ENCODE results near the gene ZNF195.
A peak's percentile ranks its signal among the peaks of the same experiment; 100 is the strongest.
"Not testable (repeated sequence)": the region's sequence is repeated elsewhere in the genome, so short reads cannot be mapped to it uniquely, and the experiment has no call there.

ZNF195 gene

GRCh38 chr11:3378426-3379423 lies at the start of gene ZNF195:
Gene ZNF195, minus strand, starts transcription at chr11:3379146. Its CDS starts 106 bp downstream, at chr11:3379040.
- Histone ChIP-seq H3K9me3 (replicated peaks; ENCODE audit: insufficient read depth, low read length) (no peaks in the 10 kb centered on the region), H3K4me1 (ENCODE audit: low read length) (0 out of 2 replicates have a peak, but pooled peaks cover 7% of the 10 kb centered on the region), H4K20me1 (ENCODE audit: insufficient read depth, low read length) (no peaks in the 10 kb centered on the region), H3K27me3 (replicated peaks; ENCODE audit: insufficient read depth, low read length) (no peaks in the 10 kb centered on the region), H3K27ac (ENCODE audit: low read length) (peak within 1 kb of the TSS; percentile 43; the same call in 1 of the 2 replicates), H3K9me2 (replicated peaks; ENCODE audit: insufficient read depth, low read length) (no peaks in the 10 kb centered on the region), H3K36me3 (replicated peaks; ENCODE audit: insufficient read depth, low read length) (0 out of 2 replicates have a peak, but pooled peaks cover 13% of the 10 kb centered on the region), H3K4me2 (ENCODE audit: low read depth, low read length) (peak within 1 kb of the TSS; percentile 72), H3K79me2 (ENCODE audit: low read length) (peaks cover 52% of the 10 kb centered on the region), H2AFZ (ENCODE audit: low read length) (peak within 1 kb of the TSS; percentile 76), H3K4me3 (ENCODE audit: low read length) (peak within 1 kb of the TSS; percentile 77), H3K9ac (ENCODE audit: low read length) (peak within 1 kb of the TSS; percentile 90), H3F3A (ENCODE audit: insufficient read depth, low read length) (no peaks in the 10 kb centered on the region)
- DNase-seq: peak; percentile 98
- TF ChIP-seq EZH2phosphoT487 (IDR thresholded peaks at IDR 0.05; ENCODE audit: low read length) (no peak), CTCF (IDR thresholded peaks at IDR 0.05; ENCODE audit: low read length) (no peak), EZH2 (optimal IDR thresholded peaks at IDR 0.05; ENCODE audit: low read depth, low read length) (no peak)

GRCh38 chr11:3428076-3428475 lies 49.1 kb upstream of the ZNF195 start:
- H3K36me3 ChIP-seq (replicated peaks; ENCODE audit: insufficient read depth, low read length); H3K4me2 ChIP-seq (ENCODE audit: low read depth, low read length); H4K20me1 ChIP-seq (ENCODE audit: insufficient read depth, low read length); H3K4me1 ChIP-seq (ENCODE audit: low read length); H2AFZ ChIP-seq (ENCODE audit: low read length); DNase-seq; H3K4me3 ChIP-seq (ENCODE audit: low read length); H3K27me3 ChIP-seq (replicated peaks; ENCODE audit: insufficient read depth, low read length); H3K9me3 ChIP-seq (replicated peaks; ENCODE audit: insufficient read depth, low read length); H3K9me2 ChIP-seq (replicated peaks; ENCODE audit: insufficient read depth, low read length); H3K9ac ChIP-seq (ENCODE audit: low read length); H3K27ac ChIP-seq (ENCODE audit: low read length); H3F3A ChIP-seq (ENCODE audit: insufficient read depth, low read length); H3K79me2 ChIP-seq (ENCODE audit: low read length): not testable (repeated sequence)

GRCh38 chr11:3426541-3426940 lies 47.6 kb upstream of the ZNF195 start:
- H2AFZ ChIP-seq (ENCODE audit: low read length); H3K27ac ChIP-seq (ENCODE audit: low read length); H3K4me3 ChIP-seq (ENCODE audit: low read length); H3K9me3 ChIP-seq (replicated peaks; ENCODE audit: insufficient read depth, low read length); H3K9ac ChIP-seq (ENCODE audit: low read length); H3K9me2 ChIP-seq (replicated peaks; ENCODE audit: insufficient read depth, low read length); H4K20me1 ChIP-seq (ENCODE audit: insufficient read depth, low read length); H3K36me3 ChIP-seq (replicated peaks; ENCODE audit: insufficient read depth, low read length); H3K79me2 ChIP-seq (ENCODE audit: low read length); H3K27me3 ChIP-seq (replicated peaks; ENCODE audit: insufficient read depth, low read length); H3K4me1 ChIP-seq (ENCODE audit: low read length); H3K4me2 ChIP-seq (ENCODE audit: low read depth, low read length); DNase-seq; H3F3A ChIP-seq (ENCODE audit: insufficient read depth, low read length): not testable (repeated sequence)

- not testable (repeated sequence) for H3K4me3 ChIP-seq (ENCODE audit: low read length); H3K27ac ChIP-seq (ENCODE audit: low read length); H3K79me2 ChIP-seq (ENCODE audit: low read length)
These were observed 45.0 kb upstream of the ZNF195 start for GRCh38 chr11:3423928-3424327.

GRCh38 chr11:3423138-3423731 lies 44.3 kb upstream of the ZNF195 start:
- Histone ChIP-seq H3K4me2 (ENCODE audit: low read depth, low read length) (peak overlapping the region; percentile 60; the same call in 1 of the 2 replicates), H3K4me1 (ENCODE audit: low read length) (peaks cover 13% of the 10 kb centered on the region), H3K4me3 (ENCODE audit: low read length) (peak overlapping the region; percentile 54), H2AFZ (ENCODE audit: low read length) (peak overlapping the region; percentile 56; the same call in 1 of the 2 replicates)
- H3K9me3 ChIP-seq (replicated peaks; ENCODE audit: insufficient read depth, low read length); DNase-seq; H3F3A ChIP-seq (ENCODE audit: insufficient read depth, low read length); H3K36me3 ChIP-seq (replicated peaks; ENCODE audit: insufficient read depth, low read length); H3K27me3 ChIP-seq (replicated peaks; ENCODE audit: insufficient read depth, low read length); H3K9me2 ChIP-seq (replicated peaks; ENCODE audit: insufficient read depth, low read length); H4K20me1 ChIP-seq (ENCODE audit: insufficient read depth, low read length); H3K9ac ChIP-seq (ENCODE audit: low read length); H3K79me2 ChIP-seq (ENCODE audit: low read length); H3K27ac ChIP-seq (ENCODE audit: low read length): not testable (repeated sequence)

More at GRCh38 chr11:3423928-3424327, 45.0 kb upstream of the ZNF195 start:
- H3K4me1 ChIP-seq (ENCODE audit: low read length): peaks cover 13% of the 10 kb centered on the region
- H4K20me1 ChIP-seq (ENCODE audit: insufficient read depth, low read length); H3F3A ChIP-seq (ENCODE audit: insufficient read depth, low read length); H3K36me3 ChIP-seq (replicated peaks; ENCODE audit: insufficient read depth, low read length); H3K4me2 ChIP-seq (ENCODE audit: low read depth, low read length); H2AFZ ChIP-seq (ENCODE audit: low read length); H3K9me3 ChIP-seq (replicated peaks; ENCODE audit: insufficient read depth, low read length); H3K9ac ChIP-seq (ENCODE audit: low read length); DNase-seq; H3K27me3 ChIP-seq (replicated peaks; ENCODE audit: insufficient read depth, low read length); H3K9me2 ChIP-seq (replicated peaks; ENCODE audit: insufficient read depth, low read length): not testable (repeated sequence)

GRCh38 chr11:3422380-3423137 lies 43.6 kb upstream of the ZNF195 start:
- not testable (repeated sequence) for H3K9me3 ChIP-seq (replicated peaks; ENCODE audit: insufficient read depth, low read length); H3K27me3 ChIP-seq (replicated peaks; ENCODE audit: insufficient read depth, low read length); H4K20me1 ChIP-seq (ENCODE audit: insufficient read depth, low read length); H3K9me2 ChIP-seq (replicated peaks; ENCODE audit: insufficient read depth, low read length); H3K79me2 ChIP-seq (ENCODE audit: low read length); H3F3A ChIP-seq (ENCODE audit: insufficient read depth, low read length); H3K36me3 ChIP-seq (replicated peaks; ENCODE audit: insufficient read depth, low read length)
- Histone ChIP-seq H3K4me2 (ENCODE audit: low read depth, low read length) (peak overlapping the region; percentile 88), H3K27ac (ENCODE audit: low read length) (peak overlapping the region; percentile 67; the same call in 1 of the 2 replicates), H2AFZ (ENCODE audit: low read length) (peak overlapping the region; percentile 69), H3K9ac (ENCODE audit: low read length) (peak overlapping the region; percentile 79), H3K4me3 (ENCODE audit: low read length) (peak overlapping the region; percentile 72), H3K4me1 (ENCODE audit: low read length) (peaks cover 13% of the 10 kb centered on the region)
- DNase-seq: peak; percentile 93
